Transverse colon (tissue), 4 donors: Measurements from ENCODE around the gene MRPS5. TPM values are rescaled to one million over a fixed set of nuclear protein-coding genes. Genes with fewer than 3 reads are reported as not detected.

ENCODE experiments used
- DNase-seq: peaks from one replicate; pipeline ENCODE4 v3.0.0-alpha.2; 2019
- H3K27ac ChIP-seq, 4 donors: fragments of 200-600 bp; sonication (generic); 2 replicates each; pipeline ENCODE4 v1.5.1; 2016 to 2018; ENCODE audit warnings: inconsistent platforms in 4 of 4
- H3K27me3 ChIP-seq: fragments of 200-600 bp; sonication (generic); 2 replicates; pipeline ENCODE4 v1.5.1; 2017; ENCODE audit warnings: inconsistent platforms
- H3K36me3 ChIP-seq, 4 donors: fragments of 200-600 bp; sonication (generic); 2 replicates each; pipeline ENCODE4 v1.5.1; 2017 to 2019; ENCODE audit warnings: inconsistent platforms in 4 of 4
- H3K4me1 ChIP-seq, 4 donors: fragments of 200-600 bp; sonication (generic); 2 replicates each; pipeline ENCODE4 v1.5.1; 2017 to 2020; ENCODE audit warnings: inconsistent platforms in 4 of 4
- H3K4me3 ChIP-seq, 4 donors: fragments of 200-600 bp; sonication (generic); 1 replicate in 1 of 4; 2 replicates in 3 of 4; pipeline versions ENCODE4 v1.5.1 to v1.6.1; 2017 to 2019; ENCODE audit warnings: inconsistent platforms in 4 of 4
- H3K9me3 ChIP-seq, 2 donors: fragments of 200-600 bp; sonication (generic); 2 replicates each; pipeline ENCODE4 v1.5.1; 2017 to 2019; ENCODE audit warnings: inconsistent platforms in 2 of 2
- CTCF ChIP-seq, 5 experiments: fragments of 200-600 bp in 3 of 5; fragments of 450-650 bp in 2 of 5; sonication (generic) in 3 of 5; IDR thresholded peaks; 1 replicate in 2 of 5; 2 replicates in 3 of 5; pipeline ENCODE4 v1.5.1; 2016 to 2017; ENCODE audit warnings: antibody characterized with exemption in 5 of 5, inconsistent platforms in 3 of 5, mild to moderate bottlenecking in 2 of 5, moderate library complexity in 1 of 5
- EP300 ChIP-seq: sonication (generic); formaldehyde crosslinking; IDR thresholded peaks from one replicate; pipeline ENCODE4 v1.6.1; 2017; ENCODE audit warnings: antibody characterized with exemption, low read depth
- POLR2A ChIP-seq: fragments of 450-650 bp; IDR thresholded peaks from one replicate; pipeline ENCODE4 v1.6.1; 2016; ENCODE audit warnings: antibody characterized with exemption, mild to moderate bottlenecking, moderate library complexity
- POLR2AphosphoS5 ChIP-seq, 3 donors: sonication (generic); formaldehyde crosslinking; IDR thresholded peaks; one replicate each; pipeline ENCODE4 v1.6.1; 2016; ENCODE audit warnings: antibody characterized with exemption in 3 of 3
- WGBS, 2 donors: methylation state at CpG; one replicate each; pipeline ENCODE4 v1.1.5; 2018; ENCODE audit warnings: low coverage in 1 of 2; 5-methylcytosine and 5-hydroxymethylcytosine counted together
- in situ Hi-C, 4 donors: fragments of 200-750 bp; cut with MboI; loops; one replicate each; pipeline versions ENCODE4 v1.15.0 to v1.15.1; 2017; ENCODE audit warnings: low sequenced_read_pairs in 3 of 4, low pct_ligation_motif_present in 1 of 4, low pct_unique_long_range_greater_than_20kb in 1 of 4
- intact Hi-C: fragments of 100-400 bp; cut with DNase I; formaldehyde crosslinking; loops from one replicate; pipeline ENCODE4 v1.15.1; 2023; ENCODE audit warnings: low total_unique reads
- total RNA-seq, 4 donors: library from RNA; depleted of rRNA; stranded (reverse); fragments of >200 nt; gene quantifications; one replicate each; pipeline ENCODE4 v1.1.0, GENCODE V29; 2016

MRPS5 gene
- total RNA-seq, 4 donors from 2014 or later = 61.7 to 145 (median 77.2) TPM

GRCh38 chr2:95087379-95087778 is 34.2 kb downstream of the MRPS5 start:
- no peaks in the 10 kb centered on the region for H3K27me3 ChIP-seq
- TF ChIP-seq POLR2AphosphoS5 (IDR thresholded peaks at IDR 0.05) (no peak), CTCF (IDR thresholded peaks at IDR 0.05) (no peak), POLR2A (no peak), EP300 (no peak)
- no peak overlapping the region for H3K27ac ChIP-seq
- intact Hi-C loops = no loop called here
- H3K9me3 ChIP-seq = no peaks in the 10 kb centered on the region
- in situ Hi-C loops = no loop called here
- H3K4me1 ChIP-seq = no peaks in the 10 kb centered on the region
- no peak for DNase-seq
- H3K36me3 ChIP-seq = peaks cover 0 to 49% (median 14%) of the 10 kb centered on the region in 4 donors
- 95 to 100% methylated on average over 1 to 5 of the region's 5 CpGs for WGBS, 2 donors
- no peak overlapping the region for H3K4me3 ChIP-seq

- Histone ChIP-seq H3K4me3 (no peak overlapping the region), H3K36me3 (peaks cover 0 to 44% (median 14%) of the 10 kb centered on the region in 4 donors), H3K4me1 (no peaks in the 10 kb centered on the region), H3K27me3 (no peaks in the 10 kb centered on the region), H3K27ac (no peak overlapping the region), H3K9me3 (no peaks in the 10 kb centered on the region)
- 86% methylated on average over 1 of the region's 1 CpG; no CpG with 5 or more reads in 1 of the 2 donors for WGBS, 2 donors
- no peak for DNase-seq
- intact Hi-C loops = no loop called here
- in situ Hi-C loops = no loop called here
- TF ChIP-seq POLR2AphosphoS5 (IDR thresholded peaks at IDR 0.05) = no peak
- TF ChIP-seq EP300 = no peak
- no peak for TF ChIP-seq POLR2A
- TF ChIP-seq CTCF (IDR thresholded peaks at IDR 0.05) = no peak
Observed at GRCh38 chr2:95086017-95086416, 35.6 kb downstream of the MRPS5 start.

- Histone ChIP-seq H3K27me3 (peaks cover 15% of the 10 kb centered on the region), H3K9me3 (no peaks in the 10 kb centered on the region), H3K4me3 (no peak overlapping the region), H3K27ac (no peak overlapping the region), H3K36me3 (peaks cover 0 to 22% (median 6%) of the 10 kb centered on the region in 4 donors), H3K4me1 (peaks cover 0 to 4% (median 0%) of the 10 kb centered on the region in 4 donors)
- no peak for DNase-seq
- in situ Hi-C loops = no loop called here
- no peak for TF ChIP-seq EP300
- no peak for TF ChIP-seq CTCF (IDR thresholded peaks at IDR 0.05)
- TF ChIP-seq POLR2AphosphoS5 (IDR thresholded peaks at IDR 0.05) = no peak
- no peak for TF ChIP-seq POLR2A
- WGBS, 2 donors = 75 to 83% methylated on average over 2 of the region's 2 CpGs
- intact Hi-C loops = no loop called here
Observed at GRCh38 chr2:95082477-95082876, 39.1 kb downstream of the MRPS5 start.

GRCh38 chr2:95079199-95079683 is 42.4 kb downstream of the MRPS5 start:
- TF ChIP-seq POLR2A (no peak), EP300 (no peak), POLR2AphosphoS5 (IDR thresholded peaks at IDR 0.05) (no peak), CTCF (IDR thresholded peaks at IDR 0.05) (no peak)
- in situ Hi-C loops = no loop called here

More at GRCh38 chr2:95079199-95079683, 42.4 kb downstream of the MRPS5 start:
- H3K27me3 ChIP-seq = peaks cover 45% of the 10 kb centered on the region
- no peak overlapping the region for H3K4me3 ChIP-seq
- H3K27ac ChIP-seq = no peak overlapping the region
- no peak for DNase-seq
- intact Hi-C loops = no loop called here
- H3K4me1 ChIP-seq = peaks cover 0 to 9% (median 7%) of the 10 kb centered on the region in 4 donors
- no peaks in the 10 kb centered on the region for H3K9me3 ChIP-seq
- 52 to 60% methylated on average over 5 to 7 of the region's 7 CpGs for WGBS, 2 donors
- H3K36me3 ChIP-seq = no peaks in the 10 kb centered on the region
